WTC11 (cell line): ENCODE measurements around the gene CRYGC. TPM values are rescaled to one million over a fixed set of nuclear protein-coding genes. Genes with fewer than 3 reads are reported as not detected.

ENCODE experiments used
- ATAC-seq: fragments of 200-7000 bp; cut with Tn5 transposase; 2 replicates; pipeline ENCODE4 v1.10.0; 2021; ENCODE audit warnings: mild to moderate bottlenecking, moderate library complexity
- CTCF ChIA-PET: fragments of 300-600 bp; sonication (Branson Sonifier 250); formaldehyde crosslinking; loops from one replicate; lab custom pipeline; 2021; ENCODE audit warnings: antibody characterized with exemption; lab: Charles Lee
- POLR2A ChIA-PET: fragments of 350-600 bp; sonication (Branson Sonifier 250); formaldehyde crosslinking; loops from one replicate; lab custom pipeline; 2021; ENCODE audit warnings: antibody characterized with exemption; lab: Charles Lee
- DNase-seq: peaks from one replicate; pipeline ENCODE4 v3.0.0; 2021; ENCODE audit warnings: low spot score
- H3K27ac Mint-ChIP-seq: 2 replicates; pipeline ENCODE4 v1.8.0; 2021; ENCODE audit warnings: mixed read lengths
- H3K27me3 Mint-ChIP-seq: 2 replicates; pipeline ENCODE4 v1.8.0; 2021; ENCODE audit warnings: low read depth, mild to moderate bottlenecking, moderate library complexity, mixed read lengths
- H3K36me3 Mint-ChIP-seq: 2 replicates; pipeline ENCODE4 v1.8.0; 2021; ENCODE audit warnings: mixed read lengths
- H3K4me1 Mint-ChIP-seq: 2 replicates; pipeline ENCODE4 v1.8.0; 2022; ENCODE audit warnings: mixed read lengths
- H3K4me3 Mint-ChIP-seq: 2 replicates; pipeline ENCODE4 v1.8.0; 2021; ENCODE audit warnings: mild to moderate bottlenecking, moderate library complexity, mixed read lengths
- H3K9me3 Mint-ChIP-seq: 2 replicates; pipeline ENCODE4 v1.8.0; 2021; ENCODE audit warnings: mixed read lengths
- CREB1 ChIP-seq: sonication (generic); formaldehyde crosslinking; IDR thresholded peaks from 2 replicates; pipeline ENCODE4 v1.8.0; 2023; ENCODE audit warnings: mild to moderate bottlenecking, missing genetic modification reagents
- ESRRA ChIP-seq: sonication (generic); formaldehyde crosslinking; IDR thresholded peaks from 2 replicates; pipeline ENCODE4 v1.8.1; 2022; ENCODE audit warnings: mild to moderate bottlenecking, missing genetic modification reagents, borderline replicate concordance
- ETV6 ChIP-seq: sonication (generic); formaldehyde crosslinking; IDR thresholded peaks from 2 replicates; pipeline ENCODE4 v1.8.1; 2022; ENCODE audit warnings: mild to moderate bottlenecking, missing genetic modification reagents
- IRF2 ChIP-seq: sonication (generic); formaldehyde crosslinking; IDR thresholded peaks from 2 replicates; pipeline ENCODE4 v1.8.0; 2022; ENCODE audit warnings: low read depth, missing genetic modification reagents, borderline replicate concordance
- JAZF1 ChIP-seq: fragments of 250-450 bp; sonication (Bioruptor Pico); IDR thresholded peaks from 2 replicates; pipeline ENCODE4 v1.9.0; 2021; ENCODE audit warnings: moderate library complexity, mild to moderate bottlenecking, inconsistent platforms
- NFE2L1 ChIP-seq: sonication (generic); formaldehyde crosslinking; IDR thresholded peaks from 2 replicates; pipeline ENCODE4 v1.8.1; 2023; ENCODE audit warnings: missing genetic modification reagents
- OVOL2 ChIP-seq: fragments of 250-450 bp; sonication (Bioruptor Pico); IDR thresholded peaks from 2 replicates; pipeline ENCODE4 v1.9.0; 2021; ENCODE audit warnings: mild to moderate bottlenecking, borderline replicate concordance
- SMAD4 ChIP-seq: sonication (generic); formaldehyde crosslinking; IDR thresholded peaks from 2 replicates; pipeline ENCODE4 v1.8.0; 2022; ENCODE audit warnings: mild to moderate bottlenecking, missing genetic modification reagents
- SP1 ChIP-seq: sonication (generic); formaldehyde crosslinking; conservative IDR thresholded peaks from 2 replicates; pipeline ENCODE4 v1.8.1; 2022; ENCODE audit warnings: missing genetic modification reagents
- TCF7 ChIP-seq: sonication (generic); formaldehyde crosslinking; IDR thresholded peaks from 2 replicates; pipeline ENCODE4 v1.8.0; 2022; ENCODE audit warnings: mild to moderate bottlenecking, low read depth, missing genetic modification reagents, moderate library complexity
- ZNF121 ChIP-seq: sonication (generic); formaldehyde crosslinking; IDR thresholded peaks from 2 replicates; pipeline ENCODE4 v1.8.0; 2023; ENCODE audit warnings: missing genetic modification reagents
- ZNF232 ChIP-seq: sonication (generic); formaldehyde crosslinking; IDR thresholded peaks from 2 replicates; pipeline ENCODE4 v1.8.0; 2022; ENCODE audit warnings: mild to moderate bottlenecking, missing genetic modification reagents
- total RNA-seq: library from RNA; stranded (reverse); gene quantifications from 3 replicates; pipeline ENCODE4 v1.2.3, GENCODE V29; 2021
- TF ChIP-seq, protein P1 (sequence below): sonication (generic); formaldehyde crosslinking; IDR thresholded peaks from 2 replicates; pipeline ENCODE4 v1.8.1; 2023; ENCODE audit warnings: mild to moderate bottlenecking, missing genetic modification reagents
- TF ChIP-seq, protein P2 (sequence below): sonication (generic); formaldehyde crosslinking; IDR thresholded peaks from 2 replicates; pipeline ENCODE4 v1.8.0; 2023; ENCODE audit warnings: mild to moderate bottlenecking, missing genetic modification reagents
- TF ChIP-seq, protein P3 (sequence below): sonication (generic); formaldehyde crosslinking; IDR thresholded peaks from 2 replicates; pipeline ENCODE4 v1.8.1; 2023; ENCODE audit warnings: mild to moderate bottlenecking, moderate library complexity, missing genetic modification reagents
- TF ChIP-seq, protein P4 (sequence below): sonication (generic); formaldehyde crosslinking; IDR thresholded peaks from 2 replicates; pipeline ENCODE4 v1.8.1; 2023; ENCODE audit warnings: mild to moderate bottlenecking, missing genetic modification reagents
- TF ChIP-seq, protein P5 (sequence below): fragments of 250-450 bp; sonication (Bioruptor Pico); IDR thresholded peaks from 2 replicates; pipeline ENCODE4 v1.8.0; 2021; ENCODE audit warnings: mild to moderate bottlenecking
- TF ChIP-seq, protein P6 (sequence below): sonication (generic); formaldehyde crosslinking; IDR thresholded peaks from 2 replicates; pipeline ENCODE4 v1.8.1; 2022; ENCODE audit warnings: low read depth, mild to moderate bottlenecking, moderate library complexity, missing genetic modification reagents, borderline replicate concordance
- TF ChIP-seq, protein P7 (sequence below): sonication (generic); formaldehyde crosslinking; IDR thresholded peaks from 2 replicates; pipeline ENCODE4 v1.8.0; 2022; ENCODE audit warnings: mild to moderate bottlenecking, missing genetic modification reagents
- TF ChIP-seq, protein P8 (sequence below): sonication (generic); formaldehyde crosslinking; IDR thresholded peaks from 2 replicates; pipeline ENCODE4 v1.8.0; 2023; ENCODE audit warnings: missing genetic modification reagents

CRYGC gene
- total RNA-seq, 1 experiment from 2014 or later = not detected

DNA sequence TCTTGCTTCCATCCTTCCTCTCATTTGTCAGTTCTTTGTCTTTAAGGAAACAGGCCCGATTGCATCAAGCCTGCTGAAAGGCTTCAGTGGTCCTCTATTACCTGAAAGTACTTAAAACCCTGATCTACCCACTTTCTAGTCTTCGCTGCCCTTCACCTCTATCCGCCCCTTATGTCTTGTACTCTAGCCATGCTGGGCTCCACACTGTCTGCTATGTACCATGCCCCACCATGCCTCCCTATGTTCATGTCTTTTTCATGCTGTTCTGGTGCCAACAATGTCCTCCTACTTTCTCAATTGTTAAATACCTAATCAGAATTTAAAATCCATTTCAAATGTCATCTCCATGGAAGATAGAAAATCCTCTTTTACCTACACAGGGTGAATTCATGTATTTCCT is 33.5 kb downstream of the CRYGC start:
- H3K9me3 Mint-ChIP-seq = 0 out of 2 replicates have a peak, but pooled peaks cover 3% of the 10 kb centered on the region
- TF ChIP-seq ZNF232 (CRISPR knock-in tag) = no peak
- TF ChIP-seq, protein P1, sequence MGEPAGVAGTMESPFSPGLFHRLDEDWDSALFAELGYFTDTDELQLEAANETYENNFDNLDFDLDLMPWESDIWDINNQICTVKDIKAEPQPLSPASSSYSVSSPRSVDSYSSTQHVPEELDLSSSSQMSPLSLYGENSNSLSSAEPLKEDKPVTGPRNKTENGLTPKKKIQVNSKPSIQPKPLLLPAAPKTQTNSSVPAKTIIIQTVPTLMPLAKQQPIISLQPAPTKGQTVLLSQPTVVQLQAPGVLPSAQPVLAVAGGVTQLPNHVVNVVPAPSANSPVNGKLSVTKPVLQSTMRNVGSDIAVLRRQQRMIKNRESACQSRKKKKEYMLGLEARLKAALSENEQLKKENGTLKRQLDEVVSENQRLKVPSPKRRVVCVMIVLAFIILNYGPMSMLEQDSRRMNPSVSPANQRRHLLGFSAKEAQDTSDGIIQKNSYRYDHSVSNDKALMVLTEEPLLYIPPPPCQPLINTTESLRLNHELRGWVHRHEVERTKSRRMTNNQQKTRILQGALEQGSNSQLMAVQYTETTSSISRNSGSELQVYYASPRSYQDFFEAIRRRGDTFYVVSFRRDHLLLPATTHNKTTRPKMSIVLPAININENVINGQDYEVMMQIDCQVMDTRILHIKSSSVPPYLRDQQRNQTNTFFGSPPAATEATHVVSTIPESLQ (CRISPR knock-in tag) = no peak
- TF ChIP-seq, protein P2, sequence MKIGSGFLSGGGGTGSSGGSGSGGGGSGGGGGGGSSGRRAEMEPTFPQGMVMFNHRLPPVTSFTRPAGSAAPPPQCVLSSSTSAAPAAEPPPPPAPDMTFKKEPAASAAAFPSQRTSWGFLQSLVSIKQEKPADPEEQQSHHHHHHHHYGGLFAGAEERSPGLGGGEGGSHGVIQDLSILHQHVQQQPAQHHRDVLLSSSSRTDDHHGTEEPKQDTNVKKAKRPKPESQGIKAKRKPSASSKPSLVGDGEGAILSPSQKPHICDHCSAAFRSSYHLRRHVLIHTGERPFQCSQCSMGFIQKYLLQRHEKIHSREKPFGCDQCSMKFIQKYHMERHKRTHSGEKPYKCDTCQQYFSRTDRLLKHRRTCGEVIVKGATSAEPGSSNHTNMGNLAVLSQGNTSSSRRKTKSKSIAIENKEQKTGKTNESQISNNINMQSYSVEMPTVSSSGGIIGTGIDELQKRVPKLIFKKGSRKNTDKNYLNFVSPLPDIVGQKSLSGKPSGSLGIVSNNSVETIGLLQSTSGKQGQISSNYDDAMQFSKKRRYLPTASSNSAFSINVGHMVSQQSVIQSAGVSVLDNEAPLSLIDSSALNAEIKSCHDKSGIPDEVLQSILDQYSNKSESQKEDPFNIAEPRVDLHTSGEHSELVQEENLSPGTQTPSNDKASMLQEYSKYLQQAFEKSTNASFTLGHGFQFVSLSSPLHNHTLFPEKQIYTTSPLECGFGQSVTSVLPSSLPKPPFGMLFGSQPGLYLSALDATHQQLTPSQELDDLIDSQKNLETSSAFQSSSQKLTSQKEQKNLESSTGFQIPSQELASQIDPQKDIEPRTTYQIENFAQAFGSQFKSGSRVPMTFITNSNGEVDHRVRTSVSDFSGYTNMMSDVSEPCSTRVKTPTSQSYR (CRISPR knock-in tag) = no peak
- TF ChIP-seq, protein P3, sequence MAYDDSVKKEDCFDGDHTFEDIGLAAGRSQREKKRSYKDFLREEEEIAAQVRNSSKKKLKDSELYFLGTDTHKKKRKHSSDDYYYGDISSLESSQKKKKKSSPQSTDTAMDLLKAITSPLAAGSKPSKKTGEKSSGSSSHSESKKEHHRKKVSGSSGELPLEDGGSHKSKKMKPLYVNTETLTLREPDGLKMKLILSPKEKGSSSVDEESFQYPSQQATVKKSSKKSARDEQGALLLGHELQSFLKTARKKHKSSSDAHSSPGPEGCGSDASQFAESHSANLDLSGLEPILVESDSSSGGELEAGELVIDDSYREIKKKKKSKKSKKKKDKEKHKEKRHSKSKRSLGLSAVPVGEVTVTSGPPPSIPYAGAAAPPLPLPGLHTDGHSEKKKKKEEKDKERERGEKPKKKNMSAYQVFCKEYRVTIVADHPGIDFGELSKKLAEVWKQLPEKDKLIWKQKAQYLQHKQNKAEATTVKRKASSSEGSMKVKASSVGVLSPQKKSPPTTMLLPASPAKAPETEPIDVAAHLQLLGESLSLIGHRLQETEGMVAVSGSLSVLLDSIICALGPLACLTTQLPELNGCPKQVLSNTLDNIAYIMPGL = no peak
- TF ChIP-seq JAZF1 (CRISPR knock-in tag) = no peak
- no peak for TF ChIP-seq SP1 (CRISPR knock-in tag)
- TF ChIP-seq, protein P4, sequence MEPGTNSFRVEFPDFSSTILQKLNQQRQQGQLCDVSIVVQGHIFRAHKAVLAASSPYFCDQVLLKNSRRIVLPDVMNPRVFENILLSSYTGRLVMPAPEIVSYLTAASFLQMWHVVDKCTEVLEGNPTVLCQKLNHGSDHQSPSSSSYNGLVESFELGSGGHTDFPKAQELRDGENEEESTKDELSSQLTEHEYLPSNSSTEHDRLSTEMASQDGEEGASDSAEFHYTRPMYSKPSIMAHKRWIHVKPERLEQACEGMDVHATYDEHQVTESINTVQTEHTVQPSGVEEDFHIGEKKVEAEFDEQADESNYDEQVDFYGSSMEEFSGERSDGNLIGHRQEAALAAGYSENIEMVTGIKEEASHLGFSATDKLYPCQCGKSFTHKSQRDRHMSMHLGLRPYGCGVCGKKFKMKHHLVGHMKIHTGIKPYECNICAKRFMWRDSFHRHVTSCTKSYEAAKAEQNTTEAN = no peak
- TF ChIP-seq, protein P5, sequence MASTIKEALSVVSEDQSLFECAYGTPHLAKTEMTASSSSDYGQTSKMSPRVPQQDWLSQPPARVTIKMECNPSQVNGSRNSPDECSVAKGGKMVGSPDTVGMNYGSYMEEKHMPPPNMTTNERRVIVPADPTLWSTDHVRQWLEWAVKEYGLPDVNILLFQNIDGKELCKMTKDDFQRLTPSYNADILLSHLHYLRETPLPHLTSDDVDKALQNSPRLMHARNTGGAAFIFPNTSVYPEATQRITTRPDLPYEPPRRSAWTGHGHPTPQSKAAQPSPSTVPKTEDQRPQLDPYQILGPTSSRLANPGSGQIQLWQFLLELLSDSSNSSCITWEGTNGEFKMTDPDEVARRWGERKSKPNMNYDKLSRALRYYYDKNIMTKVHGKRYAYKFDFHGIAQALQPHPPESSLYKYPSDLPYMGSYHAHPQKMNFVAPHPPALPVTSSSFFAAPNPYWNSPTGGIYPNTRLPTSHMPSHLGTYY (CRISPR knock-in tag) = no peak
- no peak for TF ChIP-seq TCF7 (CRISPR knock-in tag)
- no peak for TF ChIP-seq ETV6
- TF ChIP-seq, protein P6, sequence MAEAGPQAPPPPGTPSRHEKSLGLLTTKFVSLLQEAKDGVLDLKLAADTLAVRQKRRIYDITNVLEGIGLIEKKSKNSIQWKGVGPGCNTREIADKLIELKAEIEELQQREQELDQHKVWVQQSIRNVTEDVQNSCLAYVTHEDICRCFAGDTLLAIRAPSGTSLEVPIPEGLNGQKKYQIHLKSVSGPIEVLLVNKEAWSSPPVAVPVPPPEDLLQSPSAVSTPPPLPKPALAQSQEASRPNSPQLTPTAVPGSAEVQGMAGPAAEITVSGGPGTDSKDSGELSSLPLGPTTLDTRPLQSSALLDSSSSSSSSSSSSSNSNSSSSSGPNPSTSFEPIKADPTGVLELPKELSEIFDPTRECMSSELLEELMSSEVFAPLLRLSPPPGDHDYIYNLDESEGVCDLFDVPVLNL = no peak
- TF ChIP-seq NFE2L1 (CRISPR knock-in tag) = no peak
- TF ChIP-seq, protein P7, sequence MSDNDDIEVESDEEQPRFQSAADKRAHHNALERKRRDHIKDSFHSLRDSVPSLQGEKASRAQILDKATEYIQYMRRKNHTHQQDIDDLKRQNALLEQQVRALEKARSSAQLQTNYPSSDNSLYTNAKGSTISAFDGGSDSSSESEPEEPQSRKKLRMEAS (CRISPR knock-in tag) = no peak
- no peak for TF ChIP-seq CREB1 (CRISPR knock-in tag)
- TF ChIP-seq ESRRA = no peak
- no peak for TF ChIP-seq ZNF121
- TF ChIP-seq, protein P8, sequence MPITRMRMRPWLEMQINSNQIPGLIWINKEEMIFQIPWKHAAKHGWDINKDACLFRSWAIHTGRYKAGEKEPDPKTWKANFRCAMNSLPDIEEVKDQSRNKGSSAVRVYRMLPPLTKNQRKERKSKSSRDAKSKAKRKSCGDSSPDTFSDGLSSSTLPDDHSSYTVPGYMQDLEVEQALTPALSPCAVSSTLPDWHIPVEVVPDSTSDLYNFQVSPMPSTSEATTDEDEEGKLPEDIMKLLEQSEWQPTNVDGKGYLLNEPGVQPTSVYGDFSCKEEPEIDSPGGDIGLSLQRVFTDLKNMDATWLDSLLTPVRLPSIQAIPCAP (CRISPR knock-in tag) = no peak
- no peak for TF ChIP-seq SMAD4
- TF ChIP-seq IRF2 = no peak
- no peak for TF ChIP-seq OVOL2 (CRISPR knock-in tag)
- H3K36me3 Mint-ChIP-seq = no peaks in the 10 kb centered on the region

More for the DNA sequence above, 33.5 kb downstream of the CRYGC start:
- ChIA-PET POLR2A (no interaction called here), CTCF (no interaction called here)
- Mint-ChIP-seq H3K4me3 (no peak overlapping the region), H3K27me3 (no peaks in the 10 kb centered on the region), H3K4me1 (peaks cover 9% of the 10 kb centered on the region), H3K27ac (no peak overlapping the region)
- DNase-seq (no peak), ATAC-seq (no peak)
